Gastrocnemius medialis (tissue), 4 donors: Measurements from ENCODE around the gene MACROD2. TPM values are rescaled to one million over a fixed set of nuclear protein-coding genes. Genes with fewer than 3 reads are reported as not detected.

Experiments used
- ATAC-seq, 2 donors: fragments of 150-250 bp; one replicate each; pipeline ENCODE4 v1.9.1; 2016
- DNase-seq, 2 donors: peaks; one replicate each; pipeline ENCODE4 v3.0.0-alpha.2; 2019
- H3K27ac ChIP-seq, 4 donors: fragments of 200-600 bp; sonication (generic); 1 replicate in 1 of 4; 2 replicates in 3 of 4; pipeline ENCODE4 v1.5.1; 2016 to 2018; ENCODE audit warnings: mild to moderate bottlenecking in 2 of 4, moderate library complexity in 1 of 4
- H3K27me3 ChIP-seq, 3 donors: fragments of 200-600 bp; sonication (generic) in 2 of 3; 1 replicate in 1 of 3; 2 replicates in 2 of 3; pipeline versions ENCODE4 v1.5.1 to v1.6.0; 2016 to 2019; ENCODE audit warnings: mild to moderate bottlenecking in 1 of 3, moderate library complexity in 1 of 3
- H3K36me3 ChIP-seq, 2 donors: fragments of 200-600 bp; sonication (generic) in 1 of 2; one replicate each; pipeline ENCODE4 v1.5.1; 2017 to 2018
- H3K4me1 ChIP-seq, 2 donors: fragments of 200-600 bp; sonication (generic) in 1 of 2; one replicate each; pipeline ENCODE4 v1.5.1; 2016 to 2017; ENCODE audit warnings: mild to moderate bottlenecking in 2 of 2
- H3K4me3 ChIP-seq, 4 donors: fragments of 200-600 bp; sonication (generic) in 3 of 4; 1 replicate in 1 of 4; 2 replicates in 3 of 4; pipeline ENCODE4 v1.5.1; 2016 to 2019; ENCODE audit warnings: mild to moderate bottlenecking in 2 of 4
- H3K9me3 ChIP-seq, 3 donors: fragments of 200-600 bp; sonication (generic) in 2 of 3; 1 replicate in 1 of 3; 2 replicates in 2 of 3; pipeline ENCODE4 v1.5.1; 2016 to 2019
- POLR2A ChIP-seq, 2 donors: fragments of 450-650 bp; IDR thresholded peaks; one replicate each; pipeline ENCODE4 v1.6.1; 2017; ENCODE audit warnings: antibody characterized with exemption in 2 of 2, mild to moderate bottlenecking in 2 of 2, moderate library complexity in 2 of 2
- in situ Hi-C, 4 donors: fragments of 200-750 bp; cut with MboI; loops; one replicate each; pipeline versions ENCODE4 v1.15.0 to v1.8.0; 2017; ENCODE audit warnings: low sequenced_read_pairs in 4 of 4
- intact Hi-C: fragments of 100-400 bp; cut with DNase I; formaldehyde crosslinking; loops from one replicate; pipeline ENCODE4 v1.15.1; 2023; ENCODE audit warnings: low total_unique reads
- total RNA-seq, 4 donors: library from RNA; depleted of rRNA; stranded (reverse); fragments of >200 nt; gene quantifications; one replicate each; pipeline versions ENCODE4 v1.1.0 to v1.2.3, GENCODE V29; 2016
- TF ChIP-seq, protein P1 (sequence below), 5 experiments: fragments of 450-650 bp in 3 of 5; fragments of 200-600 bp in 2 of 5; sonication (generic) in 2 of 5; IDR thresholded peaks in 4 of 5; conservative IDR thresholded peaks in 1 of 5; 1 replicate in 4 of 5; 2 replicates in 1 of 5; pipeline ENCODE4 v1.5.1; 2016 to 2019; ENCODE audit warnings: antibody characterized with exemption in 5 of 5, mild to moderate bottlenecking in 3 of 5, moderate library complexity in 3 of 5

Gene MACROD2
- total RNA-seq, 4 donors from 2014 or later: 1.8 to 10.2 (median 3.6) TPM

DNA sequence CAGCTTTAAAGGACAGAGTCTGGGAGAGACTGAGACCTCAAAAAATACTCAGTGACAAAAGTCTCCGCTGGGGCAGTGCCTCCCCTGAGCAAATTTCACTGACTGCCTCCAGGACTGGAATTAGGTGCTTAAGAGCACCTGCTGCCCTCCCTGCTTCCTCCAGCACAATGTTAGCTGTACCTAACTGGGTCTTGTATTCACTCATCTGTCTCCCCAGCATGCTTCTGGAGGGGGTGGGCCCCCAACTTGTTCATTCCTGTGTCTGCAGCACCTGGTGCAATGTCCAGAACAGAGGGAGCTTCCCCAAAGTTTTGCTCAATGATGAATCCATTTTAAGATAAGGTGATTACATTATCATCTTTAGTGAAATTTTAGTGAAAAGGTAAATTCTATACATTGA, 1927.2 kb downstream of the MACROD2 start:
- intact Hi-C loops: no loop called here
- H3K36me3 ChIP-seq: no peaks in the 10 kb centered on the region
- no peaks in the 10 kb centered on the region for H3K9me3 ChIP-seq
- no peaks in the 10 kb centered on the region for H3K4me1 ChIP-seq
- no peak overlapping the region for H3K4me3 ChIP-seq
- no peaks in the 10 kb centered on the region for H3K27me3 ChIP-seq
- in situ Hi-C loops: no loop called here
- TF ChIP-seq, protein P1, sequence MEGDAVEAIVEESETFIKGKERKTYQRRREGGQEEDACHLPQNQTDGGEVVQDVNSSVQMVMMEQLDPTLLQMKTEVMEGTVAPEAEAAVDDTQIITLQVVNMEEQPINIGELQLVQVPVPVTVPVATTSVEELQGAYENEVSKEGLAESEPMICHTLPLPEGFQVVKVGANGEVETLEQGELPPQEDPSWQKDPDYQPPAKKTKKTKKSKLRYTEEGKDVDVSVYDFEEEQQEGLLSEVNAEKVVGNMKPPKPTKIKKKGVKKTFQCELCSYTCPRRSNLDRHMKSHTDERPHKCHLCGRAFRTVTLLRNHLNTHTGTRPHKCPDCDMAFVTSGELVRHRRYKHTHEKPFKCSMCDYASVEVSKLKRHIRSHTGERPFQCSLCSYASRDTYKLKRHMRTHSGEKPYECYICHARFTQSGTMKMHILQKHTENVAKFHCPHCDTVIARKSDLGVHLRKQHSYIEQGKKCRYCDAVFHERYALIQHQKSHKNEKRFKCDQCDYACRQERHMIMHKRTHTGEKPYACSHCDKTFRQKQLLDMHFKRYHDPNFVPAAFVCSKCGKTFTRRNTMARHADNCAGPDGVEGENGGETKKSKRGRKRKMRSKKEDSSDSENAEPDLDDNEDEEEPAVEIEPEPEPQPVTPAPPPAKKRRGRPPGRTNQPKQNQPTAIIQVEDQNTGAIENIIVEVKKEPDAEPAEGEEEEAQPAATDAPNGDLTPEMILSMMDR (IDR thresholded peaks at IDR 0.05 in 4 of 5, conservative IDR thresholded peaks at IDR 0.05 in 1 of 5): no peak
- TF ChIP-seq POLR2A (IDR thresholded peaks at IDR 0.05): no peak
- DNase-seq (no peak), ATAC-seq (no peak)
- no peak overlapping the region for H3K27ac ChIP-seq

DNA sequence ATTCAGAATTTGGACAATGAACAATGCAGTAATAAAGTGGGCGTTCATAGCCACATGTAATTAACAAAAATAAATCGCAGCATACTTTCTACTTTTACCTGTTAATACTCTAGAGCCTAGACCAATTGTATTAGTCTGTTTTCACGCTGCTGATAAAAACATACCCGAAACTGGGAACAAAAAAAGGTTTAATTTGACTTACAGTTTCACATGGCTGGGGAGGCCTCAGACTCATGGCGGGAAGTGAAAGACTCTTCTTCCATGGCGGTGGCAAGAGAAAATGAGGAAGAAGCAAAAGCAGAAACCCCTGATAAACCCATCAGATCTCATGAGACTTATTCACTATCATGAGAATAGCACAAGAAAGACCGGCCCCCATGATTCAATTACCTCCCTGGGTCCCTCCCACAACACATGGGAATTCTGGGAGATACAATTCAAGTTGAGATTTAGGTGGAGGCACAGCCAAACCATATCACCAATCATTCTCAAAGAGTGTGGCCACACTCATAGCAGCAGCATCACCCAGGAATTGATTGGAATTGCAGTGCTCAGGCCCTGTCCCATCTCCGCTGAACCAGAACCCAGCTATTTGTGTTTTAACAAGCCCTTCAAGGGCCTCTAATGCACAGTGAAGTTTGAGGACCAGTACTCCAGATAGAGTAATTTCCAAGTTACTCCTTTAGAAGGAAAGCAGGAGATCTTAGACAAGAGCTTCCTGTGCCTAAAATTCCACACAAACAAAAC, 1927.9 kb downstream of the MACROD2 start:
- no peaks in the 10 kb centered on the region for H3K36me3 ChIP-seq
- in situ Hi-C loops (no loop called here), intact Hi-C loops (no loop called here)
- TF ChIP-seq POLR2A (IDR thresholded peaks at IDR 0.05): no peak
- TF ChIP-seq, protein P1 (IDR thresholded peaks at IDR 0.05 in 4 of 5, conservative IDR thresholded peaks at IDR 0.05 in 1 of 5): no peak
- ATAC-seq: no peak
- H3K4me1 ChIP-seq: no peaks in the 10 kb centered on the region
- no peak overlapping the region for H3K4me3 ChIP-seq
- no peak for DNase-seq
- H3K27ac ChIP-seq: no peak overlapping the region
- no peaks in the 10 kb centered on the region for H3K9me3 ChIP-seq
- H3K27me3 ChIP-seq: no peaks in the 10 kb centered on the region

DNA sequence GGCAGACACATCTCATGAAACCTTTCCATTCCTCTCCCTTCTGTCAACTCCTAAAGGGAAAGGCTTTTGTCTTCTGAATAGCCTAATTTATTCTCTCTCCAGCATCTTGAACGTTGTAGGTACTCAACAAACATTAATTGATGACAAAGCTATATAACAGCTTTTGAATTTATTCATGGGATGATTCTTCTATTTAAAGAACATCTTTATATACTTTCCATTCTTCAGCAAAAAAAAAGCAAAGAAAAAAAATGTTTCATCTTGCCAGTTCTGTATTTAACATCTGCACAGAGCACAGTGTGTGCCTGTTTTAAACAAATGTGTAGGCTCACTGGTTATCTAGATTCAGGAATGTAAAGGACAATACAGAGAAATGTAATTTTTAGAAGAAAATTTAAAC, 1929.2 kb downstream of the MACROD2 start:
- DNase-seq: no peak
- H3K9me3 ChIP-seq: no peaks in the 10 kb centered on the region
- H3K4me1 ChIP-seq: no peaks in the 10 kb centered on the region
- in situ Hi-C loops: no loop called here
- TF ChIP-seq POLR2A (IDR thresholded peaks at IDR 0.05): no peak
- TF ChIP-seq, protein P1 (IDR thresholded peaks at IDR 0.05 in 4 of 5, conservative IDR thresholded peaks at IDR 0.05 in 1 of 5): no peak
- H3K27me3 ChIP-seq: no peaks in the 10 kb centered on the region
- no peak overlapping the region for H3K27ac ChIP-seq
- intact Hi-C loops: no loop called here
- ATAC-seq: no peak
- no peak overlapping the region for H3K4me3 ChIP-seq
- H3K36me3 ChIP-seq: no peaks in the 10 kb centered on the region

DNA sequence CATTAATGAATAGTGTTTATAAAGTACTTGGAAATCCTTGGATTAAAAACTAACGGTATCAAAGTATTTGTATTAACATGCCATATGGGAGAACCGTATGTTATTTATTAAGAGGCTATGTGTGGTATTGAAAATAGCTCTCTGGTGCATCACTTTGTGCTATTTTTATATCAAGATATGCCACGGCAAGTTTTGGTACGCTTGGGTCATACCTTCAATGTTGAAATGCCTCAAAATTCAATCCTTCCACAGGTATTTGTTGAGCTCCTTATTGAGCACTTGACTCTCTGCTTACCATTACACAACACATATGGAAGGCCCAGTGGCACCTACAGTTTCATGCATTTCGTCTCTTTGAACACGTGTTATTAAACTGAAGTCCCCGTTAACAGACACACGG, 1930.1 kb downstream of the MACROD2 start:
- ATAC-seq: no peak
- Histone ChIP-seq H3K27me3 (no peaks in the 10 kb centered on the region), H3K36me3 (no peaks in the 10 kb centered on the region), H3K4me1 (no peaks in the 10 kb centered on the region), H3K4me3 (no peak overlapping the region), H3K9me3 (no peaks in the 10 kb centered on the region), H3K27ac (no peak overlapping the region)
- in situ Hi-C loops: no loop called here
- TF ChIP-seq, protein P1 (IDR thresholded peaks at IDR 0.05 in 4 of 5, conservative IDR thresholded peaks at IDR 0.05 in 1 of 5): no peak
- TF ChIP-seq POLR2A (IDR thresholded peaks at IDR 0.05): no peak
- intact Hi-C loops: no loop called here
- DNase-seq: no peak
